Measurements from ENCODE around the gene CIBAR2. TPM values are rescaled to one million over a fixed set of nuclear protein-coding genes. Genes with fewer than 3 reads are reported as not detected.
A peak's percentile ranks its signal among the peaks of the same experiment; 100 is the strongest.

CIBAR2 gene
- total and polyA plus RNA-seq, 9 of the 15 experiments (the other 6 are each of a cell fraction or from before 2014, with no cell fraction given), result not detected

GRCh38 chr16:85048921-85049562 lies 63.2 kb downstream of the CIBAR2 start (continued):
- peak in 1 of 3 experiments; percentile 53 for TF ChIP-seq YY1 (IDR thresholded peaks at IDR 0.05; ENCODE audit: borderline replicate concordance in 1 of 3, control insufficient read depth in 1 of 3, extremely low read depth in 1 of 3, insufficient read depth in 3 of 3, insufficient read length in 1 of 3, insufficient replicate concordance in 2 of 3, low read depth in 1 of 3, low read length in 2 of 3)
- peak; percentile 42 for TF ChIP-seq USF1 (CRISPR knock-in tag; IDR thresholded peaks at IDR 0.05)
- TF ChIP-seq MAZ (CRISPR knock-in tag; conservative IDR thresholded peaks at IDR 0.05 in 1 of 2, IDR thresholded peaks at IDR 0.05 in 1 of 2), result peak in 1 of 2 experiments; percentile 23; a peak in 1 of 4 replicates
- no peak for TF ChIP-seq MIER1 (IDR thresholded peaks at IDR 0.05; ENCODE audit: low read depth)
- TF ChIP-seq, protein P1, sequence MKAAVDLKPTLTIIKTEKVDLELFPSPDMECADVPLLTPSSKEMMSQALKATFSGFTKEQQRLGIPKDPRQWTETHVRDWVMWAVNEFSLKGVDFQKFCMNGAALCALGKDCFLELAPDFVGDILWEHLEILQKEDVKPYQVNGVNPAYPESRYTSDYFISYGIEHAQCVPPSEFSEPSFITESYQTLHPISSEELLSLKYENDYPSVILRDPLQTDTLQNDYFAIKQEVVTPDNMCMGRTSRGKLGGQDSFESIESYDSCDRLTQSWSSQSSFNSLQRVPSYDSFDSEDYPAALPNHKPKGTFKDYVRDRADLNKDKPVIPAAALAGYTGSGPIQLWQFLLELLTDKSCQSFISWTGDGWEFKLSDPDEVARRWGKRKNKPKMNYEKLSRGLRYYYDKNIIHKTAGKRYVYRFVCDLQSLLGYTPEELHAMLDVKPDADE (conservative IDR thresholded peaks at IDR 0.05; ENCODE audit: control insufficient read depth, low read depth, low read length), result no peak
- TF ChIP-seq HCFC1 (IDR thresholded peaks at IDR 0.05; ENCODE audit: low read depth, low read length), result no peak
- 0 out of 2 replicates have a peak, but pooled peaks have one; percentile 41 for TF ChIP-seq MAX (CRISPR knock-in tag; IDR thresholded peaks at IDR 0.05)
- peak; percentile 41 for TF ChIP-seq KDM5B (IDR thresholded peaks at IDR 0.05; ENCODE audit: insufficient replicate concordance, low read depth, low read length)
- TF ChIP-seq TAF7 (tag; IDR thresholded peaks at IDR 0.05), result 0 out of 2 replicates have a peak, but pooled peaks have one; percentile 1
- TF ChIP-seq ZKSCAN1 (IDR thresholded peaks at IDR 0.05; ENCODE audit: low read depth, low read length), result no peak
- TF ChIP-seq, protein P2, sequence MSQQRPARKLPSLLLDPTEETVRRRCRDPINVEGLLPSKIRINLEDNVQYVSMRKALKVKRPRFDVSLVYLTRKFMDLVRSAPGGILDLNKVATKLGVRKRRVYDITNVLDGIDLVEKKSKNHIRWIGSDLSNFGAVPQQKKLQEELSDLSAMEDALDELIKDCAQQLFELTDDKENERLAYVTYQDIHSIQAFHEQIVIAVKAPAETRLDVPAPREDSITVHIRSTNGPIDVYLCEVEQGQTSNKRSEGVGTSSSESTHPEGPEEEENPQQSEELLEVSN (IDR thresholded peaks at IDR 0.05; ENCODE audit: borderline replicate concordance in 1 of 2, extremely low read depth in 1 of 2, insufficient read depth in 1 of 2, insufficient read length in 1 of 2, low read depth in 1 of 2, low read length in 1 of 2, poor library complexity in 1 of 2, severe bottlenecking in 1 of 2), result peak in 1 of 2 experiments; percentile 32
- TF ChIP-seq PRMT5 (CRISPR knock-in tag; IDR thresholded peaks at IDR 0.05), result no peak
- TF ChIP-seq JUN (IDR thresholded peaks at IDR 0.05; ENCODE audit: borderline replicate concordance, low read depth, low read length), result no peak
- 0 out of 2 replicates have a peak, but pooled peaks have one; percentile 56 for TF ChIP-seq JUN (CRISPR knock-in tag; IDR thresholded peaks at IDR 0.05; ENCODE audit: borderline replicate concordance)
- no peak for TF ChIP-seq GTF2F1 (IDR thresholded peaks at IDR 0.05; ENCODE audit: low read depth, low read length)
- 0 out of 2 replicates have a peak, but pooled peaks have one; percentile 11 for TF ChIP-seq ZNF79 (CRISPR knock-in tag; IDR thresholded peaks at IDR 0.05; ENCODE audit: low read depth)
- no peak for TF ChIP-seq FOXJ2 (tag; IDR thresholded peaks at IDR 0.05)
- TF ChIP-seq THRAP3 (IDR thresholded peaks at IDR 0.05; ENCODE audit: borderline replicate concordance), result no peak
- 0 out of 4 replicates have a peak, but pooled peaks of 1 of the 2 experiments have one; percentile 67 for TF ChIP-seq FOXA3 (CRISPR knock-in tag; conservative IDR thresholded peaks at IDR 0.05 in 1 of 2, IDR thresholded peaks at IDR 0.05 in 1 of 2)
- TF ChIP-seq, protein P3, sequence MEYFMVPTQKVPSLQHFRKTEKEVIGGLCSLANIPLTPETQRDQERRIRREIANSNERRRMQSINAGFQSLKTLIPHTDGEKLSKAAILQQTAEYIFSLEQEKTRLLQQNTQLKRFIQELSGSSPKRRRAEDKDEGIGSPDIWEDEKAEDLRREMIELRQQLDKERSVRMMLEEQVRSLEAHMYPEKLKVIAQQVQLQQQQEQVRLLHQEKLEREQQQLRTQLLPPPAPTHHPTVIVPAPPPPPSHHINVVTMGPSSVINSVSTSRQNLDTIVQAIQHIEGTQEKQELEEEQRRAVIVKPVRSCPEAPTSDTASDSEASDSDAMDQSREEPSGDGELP (CRISPR knock-in tag; IDR thresholded peaks at IDR 0.05; ENCODE audit: borderline replicate concordance), result peak; percentile 43; the same call in 1 of the 2 replicates
- no peak for TF ChIP-seq ZNF23 (CRISPR knock-in tag; IDR thresholded peaks at IDR 0.05)
- no peak for TF ChIP-seq ZNF232 (CRISPR knock-in tag; IDR thresholded peaks at IDR 0.05)

All from K562 (cell line).